ENCODE data around the gene DUS3L. TPM values are rescaled to one million over a fixed set of nuclear protein-coding genes. Genes with fewer than 3 reads are reported as not detected.
A peak's percentile ranks its signal among the peaks of the same experiment; 100 is the strongest.

The DUS3L gene
- total and polyA plus RNA-seq, 2 of the 8 experiments (the other 6 are each of a cell fraction or from before 2014, with no cell fraction given): 37.6 to 39.1 TPM

- no peak overlapping the region for H2BK20ac ChIP-seq (ENCODE audit: low read length)
- CTCF ChIA-PET (ENCODE audit: partially characterized antibody): interaction anchor here (7.8 kb wide), 1 partner anchor 29 kb away, joined by 58 read pairs; the partner anchor contains the start of gene NRTN
- H2BK12ac ChIP-seq (ENCODE audit: low read depth, low read length): no peak overlapping the region
- peaks cover 0 to 3% (median 0%) of the 10 kb centered on the region in 4 experiments; a peak in 3 of 7 replicates for H3K4me1 ChIP-seq (replicated peaks in 1 of 4; ENCODE audit: control insufficient read depth in 3 of 4, insufficient read depth in 4 of 4, low read length in 3 of 4)
- H4K8ac ChIP-seq (ENCODE audit: extremely low read depth, insufficient read depth, low read length): no peak overlapping the region
- no peak overlapping the region for H2BK120ac ChIP-seq (replicated peaks; ENCODE audit: low read depth, low read length)
- no peak overlapping the region for H3K4me2 ChIP-seq (ENCODE audit: insufficient read depth in 1 of 2, low read depth in 2 of 2, low read length in 2 of 2)
- no peak overlapping the region for H3K9ac ChIP-seq (replicated peaks in 1 of 4; ENCODE audit: extremely low read depth in 1 of 4, low read depth in 3 of 4, low read length in 3 of 4)
- H3K27ac ChIP-seq (ENCODE audit: low read depth, low read length): no peak overlapping the region
- H3K23ac ChIP-seq (ENCODE audit: insufficient read length): no peak overlapping the region
- no peaks in the 10 kb centered on the region for H3K79me2 ChIP-seq (ENCODE audit: control insufficient read depth in 1 of 2, insufficient read depth in 2 of 2, low read length in 2 of 2)
- 85% methylated on average over 6 of the region's 6 CpGs; no CpG with 5 or more reads in 1 of the 2 experiments for WGBS, 2 experiments (ENCODE audit: extremely low coverage in 1 of 2, insufficient coverage in 1 of 2, insufficient read length in 1 of 2, insufficient replicate concordance in 2 of 2, low coverage in 1 of 2, low lambda C conversion rate in 2 of 2, missing lambda C conversion rate in 1 of 2)
- H3K27me3 ChIP-seq (replicated peaks in 1 of 4; ENCODE audit: control insufficient read depth in 3 of 4, extremely low read depth in 1 of 4, insufficient read depth in 3 of 4, low read length in 3 of 4): peaks cover 0 to 3% (median 0%) of the 10 kb centered on the region in 4 experiments; a peak in 1 of 7 replicates
- no peak overlapping the region for H3K18ac ChIP-seq (ENCODE audit: extremely low read depth, low read length)
- no peaks in the 10 kb centered on the region for H3K9me3 ChIP-seq (ENCODE audit: insufficient read depth in 2 of 2, low read depth in 1 of 2, low read length in 1 of 2)
- no peaks in the 10 kb centered on the region for H3K79me1 ChIP-seq (ENCODE audit: low read depth, low read length)
- H2AK5ac ChIP-seq (ENCODE audit: low read depth, low read length): 0 out of 2 replicates have a peak overlapping the region, but pooled peaks have one; percentile 75
- no peak overlapping the region for H4K5ac ChIP-seq (ENCODE audit: insufficient read length, low read depth, low read length)
- H3K14ac ChIP-seq (ENCODE audit: insufficient read length): no peak overlapping the region
- no peak overlapping the region for H2AFZ ChIP-seq (ENCODE audit: low read length)
- no peak overlapping the region for H4K91ac ChIP-seq (replicated peaks; ENCODE audit: insufficient read length, low read length)
- POLR2A ChIA-PET (ENCODE audit: partially characterized antibody): interaction anchor here (1.0 to 1.1 kb wide), 2 partner anchors 10 to 64 kb away, joined by 3 read pairs; no protein-coding TSS in a partner anchor
- no peak for DNase-seq (ENCODE audit: low read depth in 1 of 2, low spot score in 2 of 2)
- no peaks in the 10 kb centered on the region for H4K20me1 ChIP-seq (replicated peaks in 1 of 2; ENCODE audit: control insufficient read depth in 1 of 2, insufficient read depth in 2 of 2, low read length in 2 of 2)
- H3K23me2 ChIP-seq (ENCODE audit: low read depth, low read length): peaks cover 10% of the 10 kb centered on the region; the same call in 1 of the 2 replicates
- H3K4ac ChIP-seq (replicated peaks; ENCODE audit: insufficient read length, low read depth, low read length): no peak overlapping the region
- H2BK5ac ChIP-seq (ENCODE audit: low read depth, low read length): no peak overlapping the region
- H3K4me3 ChIP-seq (ENCODE audit: extremely low read depth in 1 of 4, insufficient read depth in 2 of 4, low read depth in 3 of 4, low read length in 4 of 4): no peak overlapping the region
- no peak overlapping the region for H2BK15ac ChIP-seq (ENCODE audit: low read length)
- H3K56ac ChIP-seq (replicated peaks; ENCODE audit: insufficient read length, low read depth, low read length): no peak overlapping the region
- no peaks in the 10 kb centered on the region for H3K36me3 ChIP-seq (ENCODE audit: control insufficient read depth in 2 of 4, insufficient read depth in 4 of 4, low read length in 3 of 4)
- no peak for FAIRE-seq
- TF ChIP-seq, protein P1, sequence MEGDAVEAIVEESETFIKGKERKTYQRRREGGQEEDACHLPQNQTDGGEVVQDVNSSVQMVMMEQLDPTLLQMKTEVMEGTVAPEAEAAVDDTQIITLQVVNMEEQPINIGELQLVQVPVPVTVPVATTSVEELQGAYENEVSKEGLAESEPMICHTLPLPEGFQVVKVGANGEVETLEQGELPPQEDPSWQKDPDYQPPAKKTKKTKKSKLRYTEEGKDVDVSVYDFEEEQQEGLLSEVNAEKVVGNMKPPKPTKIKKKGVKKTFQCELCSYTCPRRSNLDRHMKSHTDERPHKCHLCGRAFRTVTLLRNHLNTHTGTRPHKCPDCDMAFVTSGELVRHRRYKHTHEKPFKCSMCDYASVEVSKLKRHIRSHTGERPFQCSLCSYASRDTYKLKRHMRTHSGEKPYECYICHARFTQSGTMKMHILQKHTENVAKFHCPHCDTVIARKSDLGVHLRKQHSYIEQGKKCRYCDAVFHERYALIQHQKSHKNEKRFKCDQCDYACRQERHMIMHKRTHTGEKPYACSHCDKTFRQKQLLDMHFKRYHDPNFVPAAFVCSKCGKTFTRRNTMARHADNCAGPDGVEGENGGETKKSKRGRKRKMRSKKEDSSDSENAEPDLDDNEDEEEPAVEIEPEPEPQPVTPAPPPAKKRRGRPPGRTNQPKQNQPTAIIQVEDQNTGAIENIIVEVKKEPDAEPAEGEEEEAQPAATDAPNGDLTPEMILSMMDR (IDR thresholded peaks at IDR 0.05; ENCODE audit: control extremely low read depth in 1 of 3, insufficient read depth in 1 of 3, low read depth in 1 of 3, low read length in 3 of 3): no peak
- TF ChIP-seq ZNF274 (IDR thresholded peaks at IDR 0.05; ENCODE audit: borderline replicate concordance, extremely low read depth, low read length): no peak
- no peak for TF ChIP-seq SP1 (IDR thresholded peaks at IDR 0.05; ENCODE audit: low read depth, low read length)
- no peak for TF ChIP-seq RXRA (IDR thresholded peaks at IDR 0.05; ENCODE audit: insufficient read depth, low read depth, low read length)
- TF ChIP-seq SRF (IDR thresholded peaks at IDR 0.05; ENCODE audit: low read depth, low read length): no peak
- no peak for TF ChIP-seq TAF1 (IDR thresholded peaks at IDR 0.05; ENCODE audit: low read depth, low read length)
- TF ChIP-seq TAF7 (optimal IDR thresholded peaks at IDR 0.05; ENCODE audit: borderline replicate concordance, low read depth, low read length): no peak
- TF ChIP-seq CBX8 (IDR thresholded peaks at IDR 0.05; ENCODE audit: borderline replicate concordance, low read depth, low read length): no peak
- no peak for TF ChIP-seq BCL11A (IDR thresholded peaks at IDR 0.05; ENCODE audit: low read depth in 2 of 2, low read length in 2 of 2)
Measured at GRCh38 chr19:5832527-5833216, 41.7 kb upstream of the DUS3L start.
